Measurements from ENCODE around the gene HECTD1.

- TF ChIP-seq CTCF (IDR thresholded peaks at IDR 0.05; ENCODE audit: low read depth, low read length) (no peak), MAX (IDR thresholded peaks at IDR 0.05; ENCODE audit: low read depth, low read length) (no peak), POLR2A (IDR thresholded peaks at IDR 0.05; ENCODE audit: extremely low read depth, insufficient read length) (no peak)
These were observed 83.4 kb downstream of the HECTD1 start for GRCh38 chr14:31124197-31124596.

Measured in NB4 (cell line).